PC-3 (cell line): ENCODE data around the gene NOS1. TPM values are rescaled to one million over a fixed set of nuclear protein-coding genes. Genes with fewer than 3 reads are reported as not detected.
"Not testable (repeated sequence)": the region's sequence is repeated elsewhere in the genome, so short reads cannot be mapped to it uniquely, and the experiment has no call there.

ENCODE experiments used
- ATAC-seq: fragments of 200-7000 bp; cut with Tn5 transposase; 2 replicates; pipeline ENCODE4 v1.9.1; 2020; ENCODE audit warnings: mild to moderate bottlenecking, moderate library complexity
- BruUV-seq: library from RNA; stranded (reverse); fragments of 400-500 nt; replicated peaks from 2 replicates; lab custom pipeline; 2021; lab: Mats Ljungman, UMichigan
- CTCF ChIA-PET: fragments of 300-600 bp; sonication (Branson Sonifier 250); formaldehyde crosslinking; loops from one replicate; lab custom pipeline; 2022; ENCODE audit warnings: antibody characterized with exemption; lab: Charles Lee
- POLR2A ChIA-PET: fragments of 300-600 bp; sonication (Branson Sonifier 250); formaldehyde crosslinking; loops from one replicate; lab custom pipeline; 2022; ENCODE audit warnings: antibody characterized with exemption; ENCODE audit not compliant: unreplicated experiment; lab: Charles Lee
- DNase-seq: peaks from one replicate; pipeline ENCODE4 v3.0.0-alpha.2; 2015
- H2AFZ ChIP-seq: fragments of 300-600 bp; sonication (generic); 2 replicates; pipeline ENCODE4 v1.6.0; 2016; ENCODE audit warnings: antibody characterized with exemption, low read length
- H3F3A ChIP-seq: fragments of 300-600 bp; sonication (generic); one replicate; pipeline ENCODE4 v1.6.0; 2017; ENCODE audit warnings: antibody characterized with exemption, low read length, control low read depth, mild to moderate bottlenecking; ENCODE audit not compliant: unreplicated experiment
- H3K27ac ChIP-seq: fragments of 300-600 bp; sonication (generic); 2 replicates; pipeline ENCODE4 v1.5.1; 2016; ENCODE audit warnings: mild to moderate bottlenecking, low read length
- H3K27me3 ChIP-seq: fragments of 300-600 bp; sonication (generic); 2 replicates; pipeline ENCODE4 v1.6.1; 2016; ENCODE audit warnings: low read length, mixed read lengths
- H3K36me3 ChIP-seq: fragments of 300-600 bp; sonication (generic); 2 replicates; pipeline ENCODE4 v1.6.1; 2016; ENCODE audit warnings: low read depth, mixed run types, low read length, mixed read lengths
- H3K4me1 ChIP-seq: fragments of 300-600 bp; sonication (generic); 2 replicates; pipeline ENCODE4 v1.5.1; 2016; ENCODE audit warnings: low read length; ENCODE audit not compliant: insufficient read depth
- H3K4me2 ChIP-seq: fragments of 300-600 bp; sonication (generic); 2 replicates; pipeline ENCODE4 v1.6.0; 2016; ENCODE audit warnings: low read length
- H3K4me3 ChIP-seq: fragments of 300-600 bp; sonication (generic); 2 replicates; pipeline ENCODE4 v1.5.1; 2016; ENCODE audit warnings: mild to moderate bottlenecking, low read length, mixed read lengths
- H3K79me2 ChIP-seq: fragments of 300-600 bp; sonication (generic); 2 replicates; pipeline ENCODE4 v1.6.1; 2017; ENCODE audit warnings: low read length, mixed read lengths
- H3K9ac ChIP-seq: fragments of 300-600 bp; sonication (generic); 2 replicates; pipeline ENCODE4 v1.6.0; 2016; ENCODE audit warnings: mild to moderate bottlenecking, low read length
- H3K9me2 ChIP-seq: fragments of 300-600 bp; sonication (generic); replicated peaks from 2 replicates; pipeline ENCODE4 v1.6.1; 2016; ENCODE audit warnings: mixed run types, low read length, mixed read lengths
- H3K9me3 ChIP-seq: fragments of 300-600 bp; sonication (generic); 2 replicates; pipeline ENCODE4 v1.6.1; 2016; ENCODE audit warnings: low read length, mixed read lengths
- H4K20me1 ChIP-seq: fragments of 300-600 bp; sonication (generic); 2 replicates; pipeline ENCODE4 v1.6.1; 2016; ENCODE audit warnings: low read length, mixed read lengths
- CTCF ChIP-seq: fragments of 300-600 bp; sonication (generic); conservative IDR thresholded peaks from 2 replicates; pipeline ENCODE4 v1.5.1; 2017; ENCODE audit warnings: antibody characterized with exemption, low read depth, mild to moderate bottlenecking, low read length
- EZH2 ChIP-seq: fragments of 300-600 bp; sonication (generic); IDR thresholded peaks from one replicate; pipeline ENCODE4 v1.6.1; 2017; ENCODE audit warnings: antibody characterized with exemption, mild to moderate bottlenecking, low read length; ENCODE audit not compliant: unreplicated experiment
- EZH2phosphoT487 ChIP-seq: fragments of 300-600 bp; sonication (generic); IDR thresholded peaks from 2 replicates; pipeline ENCODE4 v1.6.1; 2018; ENCODE audit warnings: mild to moderate bottlenecking, antibody characterized with exemption, low read length, borderline replicate concordance
- intact Hi-C: fragments of 100-400 bp; cut with micrococcal nuclease; formaldehyde crosslinking; loops from 2 replicates; pipeline ENCODE4 v1.9.0; 2023
- total RNA-seq: library from RNA; depleted of rRNA; stranded (reverse); fragments of >200 nt; gene quantifications from 2 replicates; pipeline ENCODE4 v1.2.3, GENCODE V29; 2014

NOS1 gene
- total RNA-seq, 1 experiment from 2014 or later = 0.11 TPM

GRCh38 chr12:117225179-117225578 lies 136.2 kb downstream of the NOS1 start:
- Histone ChIP-seq H3K27me3 (peaks cover 7% of the 10 kb centered on the region), H3K4me2 (no peak overlapping the region), H3K9me3 (no peaks in the 10 kb centered on the region), H2AFZ (no peak overlapping the region), H3K27ac (no peak overlapping the region), H4K20me1 (no peaks in the 10 kb centered on the region), H3K79me2 (no peaks in the 10 kb centered on the region), H3K4me1 (peaks cover 3% of the 10 kb centered on the region; the same call in 1 of the 2 replicates), H3K36me3 (no peaks in the 10 kb centered on the region), H3F3A (no peaks in the 10 kb centered on the region), H3K9me2 (no peaks in the 10 kb centered on the region), H3K9ac (no peak overlapping the region), H3K4me3 (no peak overlapping the region)
- POLR2A ChIA-PET = no interaction called here
- CTCF ChIA-PET = no interaction called here
- intact Hi-C loops = no loop called here
- TF ChIP-seq CTCF (no peak), EZH2phosphoT487 (no peak), EZH2 (no peak)
- no TSS peak for BruUV-seq
- ATAC-seq (no peak), DNase-seq (no peak)

DNA sequence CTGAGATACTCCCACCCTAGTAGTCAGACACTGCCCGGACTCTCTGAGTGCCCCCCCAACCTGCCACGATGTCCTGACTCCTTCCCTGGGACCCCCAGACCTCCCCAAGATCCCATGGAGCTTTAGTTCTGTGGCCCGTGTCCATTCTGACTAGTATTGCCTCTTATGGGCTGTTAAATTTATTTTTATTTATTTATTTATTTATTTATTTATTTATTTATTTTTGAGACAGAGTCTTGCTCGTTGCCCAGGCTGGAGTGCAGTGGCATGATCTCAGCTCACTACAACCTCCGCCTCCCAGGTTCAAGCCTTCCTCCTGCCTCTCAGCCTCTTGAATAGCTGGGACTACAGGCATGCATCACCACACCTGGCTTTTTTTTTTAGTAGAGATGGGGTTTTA lies 140.5 kb downstream of the NOS1 start:
- CTCF ChIA-PET = interaction anchor here (0.6 kb wide), 1 partner anchor 11 kb away, joined by 3 read pairs; no protein-coding TSS in a partner anchor
- not testable (repeated sequence) for BruUV-seq

GRCh38 chr12:117218149-117218548 lies 143.3 kb downstream of the NOS1 start:
- BruUV-seq = no TSS peak
- H3K9me2 ChIP-seq = no peaks in the 10 kb centered on the region
- H3K9me3 ChIP-seq = no peaks in the 10 kb centered on the region
- H3F3A ChIP-seq = no peaks in the 10 kb centered on the region
- intact Hi-C loops = no loop called here
- no peak overlapping the region for H3K27ac ChIP-seq
- H3K4me2 ChIP-seq = no peak overlapping the region
- ATAC-seq (no peak), DNase-seq (no peak)
- ChIA-PET POLR2A (no interaction called here), CTCF (no interaction called here)
- no peak overlapping the region for H3K9ac ChIP-seq
- no peak for TF ChIP-seq CTCF
- TF ChIP-seq EZH2 = no peak
- no peak for TF ChIP-seq EZH2phosphoT487
- H4K20me1 ChIP-seq = no peaks in the 10 kb centered on the region
- no peaks in the 10 kb centered on the region for H3K36me3 ChIP-seq
- peaks cover 4% of the 10 kb centered on the region for H3K4me1 ChIP-seq
- H3K27me3 ChIP-seq = peaks cover 45% of the 10 kb centered on the region
- H3K79me2 ChIP-seq = no peaks in the 10 kb centered on the region
- H3K4me3 ChIP-seq = no peak overlapping the region
- H2AFZ ChIP-seq = no peak overlapping the region

More for the DNA sequence above, 140.5 kb downstream of the NOS1 start:
- H3K9ac ChIP-seq, H3K36me3 ChIP-seq, DNase-seq, H3K9me2 ChIP-seq, H3K4me3 ChIP-seq, ATAC-seq, H3K4me2 ChIP-seq, H3K27ac ChIP-seq, H4K20me1 ChIP-seq, H2AFZ ChIP-seq, H3K79me2 ChIP-seq, H3K4me1 ChIP-seq, POLR2A ChIA-PET, intact Hi-C loops, H3K9me3 ChIP-seq, H3F3A ChIP-seq: not testable (repeated sequence)
- H3K27me3 ChIP-seq = peaks cover 36% of the 10 kb centered on the region
